Measurements from ENCODE around the gene RNASE9.

DNA sequence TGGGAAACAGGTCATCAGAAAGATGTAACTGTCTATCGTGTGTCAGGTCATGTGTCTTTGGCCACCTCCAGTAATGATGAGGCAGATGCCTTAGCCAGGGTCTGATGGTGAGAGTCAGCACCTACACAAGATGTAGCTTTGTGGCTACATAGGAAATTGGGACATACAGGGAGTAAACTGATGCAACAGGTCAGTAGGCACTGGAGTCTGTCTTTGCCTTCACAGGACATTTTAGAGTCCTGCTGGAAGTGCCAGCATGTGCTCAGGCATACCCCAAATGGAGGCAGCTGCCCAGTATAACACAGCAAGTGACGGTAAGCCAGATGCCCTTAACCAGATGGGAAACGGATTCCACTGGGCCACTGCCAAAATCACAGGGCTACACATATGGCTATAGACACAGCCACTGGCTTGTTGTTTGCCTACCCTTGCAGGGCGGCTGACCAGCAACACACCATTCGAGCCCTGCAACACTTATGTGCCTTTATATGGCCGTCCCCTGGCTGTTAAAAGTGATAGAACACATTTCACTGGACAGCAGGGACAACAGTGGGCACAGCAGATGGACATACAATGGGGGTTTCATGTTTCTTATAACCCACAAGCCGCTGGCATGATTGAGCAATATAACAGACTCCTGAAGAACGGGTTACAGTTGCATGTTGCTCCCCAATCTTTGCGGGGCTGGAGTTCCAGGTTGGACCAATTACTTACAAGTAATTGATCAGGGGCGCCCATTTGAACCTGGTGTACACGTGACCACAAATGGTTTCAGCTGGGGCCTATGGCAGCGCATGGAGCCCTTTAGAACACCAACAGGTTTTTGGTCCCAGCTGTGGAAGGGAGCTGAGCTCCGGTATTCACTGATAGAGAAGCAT, 43.2 kb upstream of the RNASE9 start:
- TF ChIP-seq REST (IDR thresholded peaks at IDR 0.05) (no peak), POLR2A (IDR thresholded peaks at IDR 0.05; ENCODE audit: low read length) (no peak), EP300 (IDR thresholded peaks at IDR 0.05) (no peak), ZC3H11A (IDR thresholded peaks at IDR 0.05) (no peak), ESRRA (IDR thresholded peaks at IDR 0.05; ENCODE audit: borderline replicate concordance, low read length) (no peak), RFX5 (IDR thresholded peaks at IDR 0.05) (no peak), RAD21 (conservative IDR thresholded peaks at IDR 0.05 in 1 of 2, IDR thresholded peaks at IDR 0.05 in 1 of 2) (no peak)
- TF ChIP-seq, protein P1, sequence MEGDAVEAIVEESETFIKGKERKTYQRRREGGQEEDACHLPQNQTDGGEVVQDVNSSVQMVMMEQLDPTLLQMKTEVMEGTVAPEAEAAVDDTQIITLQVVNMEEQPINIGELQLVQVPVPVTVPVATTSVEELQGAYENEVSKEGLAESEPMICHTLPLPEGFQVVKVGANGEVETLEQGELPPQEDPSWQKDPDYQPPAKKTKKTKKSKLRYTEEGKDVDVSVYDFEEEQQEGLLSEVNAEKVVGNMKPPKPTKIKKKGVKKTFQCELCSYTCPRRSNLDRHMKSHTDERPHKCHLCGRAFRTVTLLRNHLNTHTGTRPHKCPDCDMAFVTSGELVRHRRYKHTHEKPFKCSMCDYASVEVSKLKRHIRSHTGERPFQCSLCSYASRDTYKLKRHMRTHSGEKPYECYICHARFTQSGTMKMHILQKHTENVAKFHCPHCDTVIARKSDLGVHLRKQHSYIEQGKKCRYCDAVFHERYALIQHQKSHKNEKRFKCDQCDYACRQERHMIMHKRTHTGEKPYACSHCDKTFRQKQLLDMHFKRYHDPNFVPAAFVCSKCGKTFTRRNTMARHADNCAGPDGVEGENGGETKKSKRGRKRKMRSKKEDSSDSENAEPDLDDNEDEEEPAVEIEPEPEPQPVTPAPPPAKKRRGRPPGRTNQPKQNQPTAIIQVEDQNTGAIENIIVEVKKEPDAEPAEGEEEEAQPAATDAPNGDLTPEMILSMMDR (IDR thresholded peaks at IDR 0.05), result no peak
- TF ChIP-seq, protein P2, sequence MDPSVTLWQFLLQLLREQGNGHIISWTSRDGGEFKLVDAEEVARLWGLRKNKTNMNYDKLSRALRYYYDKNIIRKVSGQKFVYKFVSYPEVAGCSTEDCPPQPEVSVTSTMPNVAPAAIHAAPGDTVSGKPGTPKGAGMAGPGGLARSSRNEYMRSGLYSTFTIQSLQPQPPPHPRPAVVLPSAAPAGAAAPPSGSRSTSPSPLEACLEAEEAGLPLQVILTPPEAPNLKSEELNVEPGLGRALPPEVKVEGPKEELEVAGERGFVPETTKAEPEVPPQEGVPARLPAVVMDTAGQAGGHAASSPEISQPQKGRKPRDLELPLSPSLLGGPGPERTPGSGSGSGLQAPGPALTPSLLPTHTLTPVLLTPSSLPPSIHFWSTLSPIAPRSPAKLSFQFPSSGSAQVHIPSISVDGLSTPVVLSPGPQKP (IDR thresholded peaks at IDR 0.05; ENCODE audit: low read depth, low read length), result no peak
- TF ChIP-seq, protein P3, sequence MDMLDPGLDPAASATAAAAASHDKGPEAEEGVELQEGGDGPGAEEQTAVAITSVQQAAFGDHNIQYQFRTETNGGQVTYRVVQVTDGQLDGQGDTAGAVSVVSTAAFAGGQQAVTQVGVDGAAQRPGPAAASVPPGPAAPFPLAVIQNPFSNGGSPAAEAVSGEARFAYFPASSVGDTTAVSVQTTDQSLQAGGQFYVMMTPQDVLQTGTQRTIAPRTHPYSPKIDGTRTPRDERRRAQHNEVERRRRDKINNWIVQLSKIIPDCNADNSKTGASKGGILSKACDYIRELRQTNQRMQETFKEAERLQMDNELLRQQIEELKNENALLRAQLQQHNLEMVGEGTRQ (IDR thresholded peaks at IDR 0.05), result no peak
